HG02852 (cell line): ENCODE results near the gene TTC9B.
"Not testable (repeated sequence)": the region's sequence is repeated elsewhere in the genome, so short reads cannot be mapped to it uniquely, and the experiment has no call there.

Source experiments
- ATAC-seq: cut with Tn5 transposase; IDR thresholded peaks from one replicate; pipeline ENCODE4 v1.9.1; 2021; ENCODE audit warnings: mild to moderate bottlenecking, moderate library complexity; ENCODE audit not compliant: unreplicated experiment

Gene TTC9B

DNA sequence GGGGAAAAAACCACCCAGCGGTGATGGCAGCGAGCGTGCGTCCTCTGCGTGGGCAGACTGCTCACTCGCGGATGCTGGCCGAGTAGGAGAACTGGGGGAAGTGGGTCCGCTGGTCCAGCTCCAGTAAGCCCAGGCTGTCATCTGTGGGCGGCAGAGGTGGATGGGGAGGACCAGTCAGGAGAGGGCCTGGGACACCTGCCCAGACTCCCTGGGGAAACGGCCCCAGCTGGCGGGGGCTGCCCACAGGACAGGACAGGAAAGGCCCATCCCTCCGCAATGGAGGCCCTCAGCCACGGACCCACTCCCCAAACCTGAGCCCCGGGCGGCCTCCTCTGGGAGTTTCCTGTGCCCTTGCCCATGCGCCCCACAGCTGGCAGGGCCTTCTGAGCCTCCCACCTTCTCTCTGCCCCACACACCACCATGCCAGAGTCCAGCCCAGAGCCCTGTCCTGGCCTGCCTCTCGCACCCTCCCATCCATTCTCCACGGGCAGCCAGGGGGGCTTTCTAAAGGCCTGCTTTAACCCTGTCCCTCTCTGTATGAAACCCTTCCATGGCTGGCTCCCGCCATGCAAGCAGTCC, 15.7 kb upstream of the TTC9B start:
- ATAC-seq: no peak

DNA sequence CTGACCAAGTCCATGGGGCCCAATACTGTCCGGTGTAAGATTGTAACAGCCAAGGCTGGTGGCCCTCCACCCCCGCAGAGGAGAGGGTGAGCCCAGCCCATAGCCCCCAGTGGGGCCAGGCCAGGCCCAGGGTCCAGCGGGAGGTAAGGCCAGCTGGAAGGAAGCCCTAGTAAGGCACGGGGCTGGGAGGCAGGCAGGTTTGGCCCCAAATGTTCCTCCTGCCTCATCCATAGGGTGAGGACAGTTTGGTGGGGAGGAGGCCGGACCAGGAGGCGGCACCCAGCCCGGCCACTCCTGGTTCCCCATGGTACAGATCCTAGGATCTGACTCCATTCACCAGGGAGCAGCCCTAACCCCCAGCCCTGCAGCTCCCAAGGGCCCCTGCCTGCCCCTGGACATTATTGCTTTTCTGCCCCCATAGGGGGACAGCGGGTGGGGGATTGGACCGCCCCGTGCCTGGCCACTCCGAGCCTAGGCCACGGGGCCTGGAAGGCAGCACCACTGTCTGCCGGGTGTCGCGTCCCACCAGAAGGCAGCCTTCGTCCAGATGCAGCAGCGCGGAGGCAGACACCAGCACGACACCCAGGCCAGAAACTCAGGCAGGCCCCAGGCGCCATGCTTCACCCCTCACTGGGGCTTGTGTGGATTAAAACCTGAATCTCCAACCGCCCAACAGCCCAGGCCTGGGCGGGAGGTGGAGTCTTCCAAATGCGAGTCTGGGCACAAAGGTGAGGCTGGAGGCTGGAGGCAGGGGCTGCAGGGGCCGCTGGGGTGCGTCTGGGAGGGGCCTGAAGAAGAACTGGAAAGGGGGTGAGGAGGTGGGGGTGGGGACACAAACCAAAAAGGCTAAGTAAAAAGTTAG, 15.0 kb upstream of the TTC9B start:
- no peak for ATAC-seq

DNA sequence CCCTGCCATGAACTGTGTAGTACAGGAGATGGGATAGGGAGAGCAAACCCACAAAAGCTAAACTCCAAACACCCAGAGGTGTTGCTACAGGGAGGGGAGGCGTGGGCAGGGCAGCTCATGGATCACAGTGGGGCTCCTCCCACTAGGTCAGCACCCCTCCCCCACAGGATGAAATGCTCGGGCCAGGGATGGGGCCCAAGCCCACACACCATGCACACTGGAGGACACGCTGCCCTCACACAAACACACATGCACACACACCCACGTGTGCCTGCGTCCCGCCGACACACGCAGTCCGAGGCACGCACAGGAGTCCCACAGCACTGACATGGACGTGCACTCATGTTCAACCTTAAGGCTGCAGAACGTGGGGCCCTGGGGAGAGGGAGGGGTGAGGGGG, 14.3 kb upstream of the TTC9B start:
- ATAC-seq: no peak

DNA sequence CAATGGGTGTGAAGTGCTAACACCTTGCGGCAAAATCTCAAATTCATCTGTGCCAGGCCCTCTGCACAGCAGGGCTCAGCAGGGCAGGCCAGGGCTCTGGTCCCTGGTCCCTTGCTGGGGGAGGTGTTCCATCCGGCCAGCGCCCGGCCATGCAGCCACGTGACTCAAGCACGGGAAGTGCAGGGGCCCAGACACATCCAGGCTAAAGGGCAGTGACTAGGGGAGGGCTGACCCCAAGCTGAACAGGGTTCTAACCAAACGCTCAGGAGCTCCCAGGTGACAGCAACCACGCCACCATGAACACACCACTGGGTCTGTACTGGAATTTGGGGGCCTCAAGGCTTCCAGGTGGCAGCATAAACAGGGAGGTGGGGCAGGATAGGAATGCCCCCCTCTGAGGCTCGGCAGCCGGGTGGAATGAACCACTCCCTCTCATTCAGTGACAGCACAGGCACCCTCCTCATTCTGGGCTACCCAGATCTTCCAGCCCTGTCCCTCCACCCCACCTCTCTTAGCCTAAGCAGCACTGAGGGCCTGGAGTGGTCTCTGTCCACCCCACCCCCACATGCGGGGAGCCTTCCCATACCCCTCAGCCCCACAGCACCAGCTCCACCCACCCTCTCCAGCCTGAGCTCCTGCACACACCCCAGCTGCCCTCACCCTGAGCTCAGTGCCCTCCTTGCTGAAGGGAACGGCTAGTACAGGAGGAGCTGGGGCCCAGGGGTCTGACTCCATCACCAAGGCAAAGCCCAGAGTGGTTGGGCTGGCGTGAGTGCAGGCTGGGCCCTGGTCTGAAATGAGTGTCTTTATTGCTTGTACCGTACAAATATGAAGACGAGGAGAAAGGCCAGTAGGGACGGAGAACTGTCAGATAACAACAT, 13.6 kb upstream of the TTC9B start:
- ATAC-seq: no peak

DNA sequence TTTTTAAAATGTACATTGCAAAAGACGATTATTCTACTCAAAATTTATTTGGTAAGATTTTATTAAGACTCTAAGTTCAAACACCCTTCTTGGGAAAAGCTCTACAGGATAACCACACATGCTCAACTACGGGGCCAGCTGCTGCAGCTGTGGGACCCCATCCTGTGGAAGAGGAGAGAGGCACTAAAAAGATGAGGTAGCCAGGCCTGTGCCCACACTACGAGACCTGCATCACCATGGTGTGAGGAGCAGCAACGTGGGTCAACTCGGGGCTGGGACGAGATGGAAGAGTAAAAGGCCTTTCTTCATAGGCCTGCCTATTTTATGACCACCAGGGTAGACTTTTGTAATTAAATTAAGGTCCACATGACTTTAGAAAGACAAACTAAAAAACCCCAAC, 12.9 kb upstream of the TTC9B start:
- ATAC-seq: no peak

DNA sequence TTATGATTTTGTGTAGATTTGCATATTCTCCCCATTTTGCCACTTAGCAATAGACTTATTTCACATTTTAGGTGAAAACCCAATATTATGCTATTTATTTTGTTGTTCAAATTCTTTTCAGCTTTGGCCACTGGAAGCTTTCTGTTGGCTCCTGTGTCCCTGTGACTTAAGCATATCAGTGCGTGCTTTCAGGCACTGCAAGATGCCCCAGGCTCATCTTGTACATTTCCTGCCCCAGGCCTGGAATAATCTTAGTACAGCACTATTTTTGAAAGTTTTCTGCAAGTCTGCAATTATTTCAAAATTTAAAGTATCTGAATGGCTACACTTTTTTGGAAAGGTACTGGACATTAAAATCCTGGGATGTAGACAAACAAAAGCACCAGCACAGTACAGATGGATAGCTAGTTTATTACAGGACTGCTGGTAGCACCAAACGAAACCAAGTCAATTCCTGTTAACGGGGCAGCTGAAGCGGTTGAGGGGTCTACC, 11.8 kb upstream of the TTC9B start:
- no peak for ATAC-seq

DNA sequence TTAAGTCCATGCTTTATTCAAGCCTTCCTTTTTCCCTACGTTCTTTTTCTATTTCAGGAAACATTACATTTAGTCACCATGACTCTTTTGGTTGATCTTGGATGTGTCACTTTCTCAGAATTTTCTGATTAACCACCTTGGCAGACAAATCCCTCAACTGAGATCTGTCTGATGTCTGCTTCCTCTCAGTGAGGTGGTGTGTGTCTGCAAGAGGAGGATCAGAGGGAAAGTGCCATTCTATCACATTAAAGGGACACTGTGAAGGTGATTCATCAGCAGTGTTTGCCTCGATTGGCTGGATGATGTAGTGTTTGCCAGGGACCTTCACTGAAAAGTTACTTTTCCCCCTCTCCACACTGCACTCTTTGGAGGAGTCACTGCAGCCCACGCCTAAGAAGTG, 11.3 kb upstream of the TTC9B start:
- no peak for ATAC-seq

DNA sequence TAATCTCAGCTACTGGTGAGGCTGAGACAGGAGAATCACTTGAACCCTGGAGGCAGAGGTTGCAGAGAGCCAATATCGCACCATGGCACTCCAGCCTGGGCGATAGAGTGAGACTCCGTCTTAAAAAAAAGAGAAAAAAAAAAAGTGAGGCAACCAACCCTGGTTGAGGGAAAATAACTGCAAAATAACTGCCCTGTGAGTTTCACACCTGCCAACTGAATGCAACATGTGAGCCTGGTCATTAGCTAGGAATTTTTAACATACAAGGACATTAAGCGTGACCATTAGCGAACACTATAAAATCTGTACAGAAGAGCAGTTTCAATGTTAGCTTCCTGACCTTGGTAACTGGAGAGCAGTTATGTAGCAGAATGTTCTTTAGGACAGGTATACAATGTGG, 10.7 kb upstream of the TTC9B start:
- ATAC-seq: no peak

DNA sequence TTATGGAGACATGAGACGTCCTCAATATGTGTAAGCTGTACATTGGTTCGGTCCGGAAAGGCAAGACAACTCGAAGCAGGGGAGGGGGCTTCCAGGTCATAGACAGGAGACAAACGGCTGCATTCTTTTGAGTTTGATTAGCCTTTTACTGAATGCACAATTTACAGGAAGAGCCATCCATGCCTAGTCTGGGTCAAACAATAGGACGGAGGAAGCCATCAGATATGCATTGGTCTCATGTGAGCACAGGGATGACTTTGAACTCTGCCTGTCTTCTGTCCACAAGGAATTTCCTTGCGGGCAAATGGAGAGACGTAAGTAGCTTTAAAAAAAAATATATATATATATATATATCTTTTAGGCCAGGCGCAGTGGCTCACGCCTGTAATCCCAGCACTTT, 10.2 kb upstream of the TTC9B start:
- no peak for ATAC-seq

DNA sequence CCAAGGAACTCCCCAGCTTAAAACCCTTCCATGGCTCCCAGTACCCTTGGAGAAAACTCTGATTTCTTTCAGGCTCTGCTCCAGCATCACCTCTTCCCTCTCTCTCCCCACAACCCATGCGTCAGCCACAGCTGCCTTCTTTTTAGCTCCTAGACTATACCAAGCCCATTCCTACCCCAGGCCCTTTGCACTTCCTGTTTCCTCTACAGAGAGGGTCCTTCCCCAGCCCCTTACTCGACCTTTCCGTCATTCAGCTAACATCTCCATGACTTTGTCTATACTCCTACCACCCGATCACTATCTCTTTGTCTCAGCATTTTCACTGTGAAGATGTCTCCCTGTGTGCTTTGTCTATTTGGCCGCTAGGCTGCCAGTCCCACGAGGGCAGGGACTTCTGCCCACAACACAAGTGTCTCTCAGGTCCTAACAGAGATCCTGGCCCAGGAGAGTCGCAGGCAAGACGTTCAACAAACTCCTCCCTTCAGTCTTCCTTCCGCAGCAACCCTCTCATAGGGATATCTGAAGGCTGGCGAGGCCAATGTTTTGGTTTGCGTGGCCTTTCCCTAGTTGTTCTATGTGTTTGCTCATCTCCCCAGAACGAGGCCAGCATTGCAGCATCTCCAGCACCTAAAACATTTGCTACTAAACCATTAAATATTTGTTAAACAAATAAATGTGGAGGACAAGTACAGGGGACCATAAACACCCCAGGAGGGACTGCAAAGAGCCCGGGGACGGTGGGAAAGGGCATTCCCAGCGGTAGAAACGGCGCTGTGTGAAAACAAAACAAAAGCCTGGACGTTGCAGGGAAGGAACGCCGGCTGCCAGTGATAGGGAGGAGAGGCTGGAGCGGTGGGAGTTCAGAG, 7.5 kb upstream of the TTC9B start:
- ATAC-seq: no peak

DNA sequence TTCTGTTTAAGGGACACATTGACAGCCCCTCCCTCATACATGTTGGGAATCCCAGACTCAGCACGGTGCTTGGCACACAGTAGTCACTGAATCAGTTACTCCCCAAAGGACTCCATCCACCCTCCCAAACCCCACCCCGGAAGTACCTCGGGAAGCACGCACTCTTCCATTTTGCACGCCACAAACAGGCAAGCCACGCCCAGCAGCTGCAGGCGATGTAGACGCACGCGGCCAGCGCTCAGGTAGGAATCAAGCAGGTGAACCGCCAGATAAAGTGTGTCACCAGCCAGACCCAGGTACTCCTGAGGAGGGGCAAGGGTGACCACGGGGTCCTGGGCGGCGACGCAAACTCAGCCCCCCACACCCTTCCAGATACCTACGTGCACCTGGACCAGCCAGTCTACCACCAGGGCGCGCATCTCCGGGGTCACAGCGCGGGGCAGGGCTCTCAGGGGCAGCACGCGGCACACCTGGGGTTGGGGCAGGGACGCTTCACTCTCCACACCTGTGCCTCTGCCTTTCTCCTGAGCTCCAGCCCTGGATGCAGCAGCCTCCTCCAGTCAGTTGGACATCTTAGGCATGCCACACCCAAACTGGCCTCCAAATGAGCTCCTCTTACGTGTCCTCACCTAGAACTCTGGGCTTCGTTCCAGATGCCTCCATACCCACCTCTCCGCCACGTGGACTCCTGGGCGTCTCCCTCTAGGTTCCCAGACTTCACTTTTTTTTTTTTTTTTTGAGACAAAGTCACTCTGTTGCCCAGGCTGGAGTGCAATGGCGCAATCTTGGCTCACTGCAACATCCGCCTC, 6.4 kb upstream of the TTC9B start:
- ATAC-seq: no peak

DNA sequence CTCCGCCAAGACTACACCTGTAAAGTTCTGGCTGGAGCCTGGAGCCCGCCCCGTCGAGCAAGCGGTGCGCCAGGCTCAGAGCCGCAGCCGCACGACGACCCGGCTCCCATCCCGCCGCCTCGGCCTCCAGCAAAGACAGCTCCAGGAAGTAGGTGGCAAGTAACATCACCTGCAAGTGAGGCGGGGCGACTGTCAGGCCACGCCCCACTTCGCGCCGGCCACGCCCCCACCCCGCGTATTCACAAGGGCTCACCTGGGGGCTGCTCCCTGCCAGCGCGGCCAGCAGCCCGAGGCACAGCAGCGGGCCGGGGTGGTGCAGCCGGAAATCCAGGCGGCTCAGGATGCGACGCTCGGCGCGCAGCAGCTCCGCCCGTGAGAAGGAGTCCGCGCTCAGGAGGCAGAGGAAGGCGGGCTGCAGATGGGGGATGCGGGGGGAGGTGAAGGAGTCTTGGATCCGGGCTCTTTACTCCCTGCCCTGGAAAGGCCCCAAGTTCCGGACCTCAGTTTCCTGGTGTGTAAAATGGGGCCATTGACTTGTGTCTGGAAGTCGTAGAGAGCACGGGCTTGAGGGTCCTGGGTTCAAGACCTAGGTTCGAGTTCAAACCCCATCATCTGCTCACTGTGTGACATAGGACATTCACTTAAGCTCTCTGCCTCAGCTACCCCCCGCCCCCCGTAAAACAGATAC, 5.1 kb upstream of the TTC9B start:
- no peak for ATAC-seq

DNA sequence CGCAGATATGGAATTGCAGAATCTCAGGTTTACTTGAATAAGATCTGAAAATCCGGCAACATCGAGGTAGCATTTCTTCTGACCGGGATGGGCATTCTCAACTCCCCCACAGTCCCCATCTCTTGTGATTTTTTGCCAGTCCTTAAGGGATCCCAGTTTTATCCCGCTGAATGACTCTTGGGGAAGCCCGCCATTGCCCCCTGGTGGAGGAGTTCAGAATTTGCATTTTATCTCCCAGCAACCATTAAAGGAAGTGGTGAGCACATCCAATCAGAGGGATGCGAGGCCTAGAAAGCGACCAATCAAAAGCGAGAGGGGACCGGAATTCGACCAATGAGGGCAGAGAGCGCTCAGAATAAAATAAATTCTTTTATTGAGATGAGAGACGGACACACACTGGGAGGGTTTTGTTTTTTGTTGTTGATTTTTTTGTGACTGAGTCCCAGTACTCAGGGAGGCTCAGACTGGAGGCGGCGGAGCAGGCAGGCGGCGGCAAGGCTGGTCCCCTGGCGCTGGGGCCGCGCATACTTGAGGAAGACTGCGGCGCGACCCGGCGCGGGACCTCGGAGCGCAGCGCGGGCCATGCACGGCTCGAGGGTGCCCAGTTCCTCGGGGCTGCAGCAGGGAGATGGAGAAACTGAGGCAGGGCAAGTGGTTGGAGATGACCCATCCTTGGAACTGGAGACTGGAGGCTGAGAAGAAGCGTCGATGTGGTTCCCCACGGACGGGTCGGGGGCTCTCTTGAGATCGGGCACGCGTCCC, 3.9 kb upstream of the TTC9B start:
- ATAC-seq: no peak

DNA sequence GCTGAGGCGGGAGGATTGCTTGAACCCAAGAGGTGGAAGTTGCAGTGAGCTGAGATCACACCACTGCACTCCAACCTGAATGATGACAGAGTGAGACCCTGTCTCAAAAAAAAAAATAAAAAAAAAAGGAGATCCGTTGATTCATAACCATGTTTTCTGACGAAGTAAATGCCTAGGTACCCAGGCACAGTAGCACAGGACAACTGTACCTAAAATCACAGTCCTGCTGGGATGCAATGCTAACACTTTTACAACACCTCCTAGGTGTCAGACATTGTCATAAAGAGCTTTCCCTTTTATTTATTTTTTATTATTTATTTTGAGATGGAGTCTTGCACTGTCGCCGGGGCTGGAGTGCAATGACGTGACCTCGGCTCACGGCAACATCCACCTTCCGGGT, 2.5 kb upstream of the TTC9B start:
- ATAC-seq: no peak

DNA sequence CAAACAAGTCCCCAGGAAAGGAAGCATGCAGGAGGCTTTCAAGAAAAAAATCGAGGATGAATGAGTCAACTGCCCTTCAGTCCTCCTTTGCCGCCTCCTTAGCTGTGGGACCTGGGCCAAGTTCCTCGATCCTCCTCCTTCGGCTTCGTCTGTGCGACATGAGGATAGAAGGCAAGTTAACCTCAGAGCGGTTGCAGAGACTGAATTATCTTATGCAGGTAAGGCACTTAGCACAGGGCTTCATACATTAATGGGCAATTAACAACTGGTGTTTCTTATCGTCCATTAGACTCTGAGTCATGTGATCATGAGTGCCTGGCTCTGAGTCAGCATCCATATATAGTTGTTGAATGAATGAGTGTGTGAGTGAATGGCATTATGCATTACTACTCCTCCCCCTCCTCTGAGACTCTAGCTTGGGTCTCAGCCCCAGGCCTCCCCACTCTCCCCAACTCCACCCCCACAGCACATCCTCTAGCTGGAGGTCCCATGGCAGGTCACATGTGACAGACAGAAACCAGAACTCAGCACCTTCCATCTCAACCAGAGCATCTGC, 1.6 kb upstream of the TTC9B start:
- no peak for ATAC-seq

DNA sequence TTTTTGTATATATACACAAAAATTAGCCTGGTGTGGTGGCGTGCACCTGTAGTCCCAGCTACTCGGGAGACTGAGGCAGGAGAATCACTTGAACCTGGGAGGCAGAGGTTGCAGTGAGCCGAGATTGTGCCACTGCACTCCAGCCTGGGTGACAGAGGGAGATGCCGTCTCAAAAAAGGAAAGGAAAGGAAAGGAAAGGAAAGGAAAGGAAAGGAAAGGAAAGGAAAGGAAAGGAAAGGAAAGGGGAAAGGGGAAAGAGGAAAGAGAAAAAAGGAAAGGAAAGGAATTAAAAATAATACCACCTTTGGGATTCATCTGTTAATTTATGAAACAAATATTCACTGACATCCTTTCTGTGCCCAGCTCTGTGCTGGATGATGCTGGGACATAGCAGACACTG, 845 bp upstream of the TTC9B start:
- ATAC-seq: not testable (repeated sequence)

DNA sequence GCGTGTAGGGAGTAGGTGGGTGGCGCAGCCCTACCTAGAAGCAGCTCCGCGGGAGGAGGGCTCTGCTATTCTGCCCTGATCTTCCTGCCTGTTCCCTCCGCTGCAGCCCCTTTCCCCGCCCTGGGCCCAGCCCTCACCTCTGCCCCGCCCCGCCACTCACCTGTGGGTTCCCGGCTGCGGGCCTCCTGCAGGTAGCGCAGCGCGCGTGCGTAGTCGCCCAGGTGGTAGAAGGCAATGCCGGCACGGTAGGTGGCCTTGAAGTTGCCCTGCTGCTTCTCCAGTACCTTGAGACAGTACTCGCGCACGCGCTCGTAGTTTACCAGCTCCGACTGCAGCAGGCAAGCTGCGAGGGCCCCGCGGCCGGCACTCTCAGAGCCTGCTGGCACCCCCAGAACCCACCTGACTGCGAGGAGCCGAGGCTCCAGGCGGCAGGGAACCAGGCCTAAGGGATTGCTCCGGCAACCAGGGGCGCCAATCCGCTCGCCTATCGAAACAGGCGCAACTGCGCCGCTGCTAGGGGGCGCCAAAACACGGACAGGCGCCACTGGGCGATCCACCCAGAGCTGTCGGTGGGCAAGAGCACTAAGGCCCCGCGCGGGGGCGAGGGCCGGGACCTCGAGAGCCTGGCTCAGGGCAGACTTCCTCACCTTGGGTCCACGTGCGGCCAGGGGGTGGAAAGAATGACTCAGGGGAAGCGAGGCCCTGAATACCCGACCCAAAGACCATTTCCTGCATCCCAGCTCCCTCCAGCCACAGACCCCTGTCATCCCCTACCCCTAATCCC, 965 bp downstream of the TTC9B start:
- ATAC-seq: no peak

DNA sequence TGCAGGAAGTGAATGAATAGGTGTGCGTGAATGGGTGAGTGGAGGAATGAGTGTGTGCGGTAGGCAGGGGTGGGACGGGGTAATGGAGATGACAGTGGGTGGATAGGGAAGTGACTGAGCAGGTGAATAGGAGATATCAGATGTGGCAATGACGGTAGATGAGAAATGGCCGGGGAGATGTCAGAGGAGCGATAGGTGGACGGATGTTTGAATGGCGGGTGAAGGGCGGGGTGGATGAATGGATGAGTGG, 1.5 kb downstream of the TTC9B start:
- no peak for ATAC-seq
